A375 (cell line): Measurements from ENCODE around the gene ZNF764. TPM values are rescaled to one million over a fixed set of nuclear protein-coding genes. Genes with fewer than 3 reads are reported as not detected.

Experiments used
- small RNA-seq: library from RNA; depleted of rRNA; stranded (forward); fragments of <200 nt; gene quantifications from one replicate; pipeline ENCODE3, GENCODE V24; 2014
- total RNA-seq: library from RNA; depleted of rRNA; stranded (reverse); fragments of >200 nt; shearing (Covaris generic); gene quantifications from 2 replicates; pipeline ENCODE4 v1.2.3, GENCODE V29; 2014; rRNA removed

ZNF764 gene
- 10.9 and 14.7 TPM in 2 replicates for total RNA-seq

GRCh38 chr16:30557957-30558788 lies at the start of gene ZNF764:
Gene ZNF764 (minus strand): TSS chr16:30558374. CDS start chr16:30558182, 192 bp downstream.

GRCh38 chr16:30585400-30586191 lies 27.4 kb upstream of the ZNF764 start, which contains the start of gene ZNF785:
Gene ZNF785 (minus strand): TSS chr16:30585697. CDS start chr16:30585611, 86 bp downstream.

DNA sequence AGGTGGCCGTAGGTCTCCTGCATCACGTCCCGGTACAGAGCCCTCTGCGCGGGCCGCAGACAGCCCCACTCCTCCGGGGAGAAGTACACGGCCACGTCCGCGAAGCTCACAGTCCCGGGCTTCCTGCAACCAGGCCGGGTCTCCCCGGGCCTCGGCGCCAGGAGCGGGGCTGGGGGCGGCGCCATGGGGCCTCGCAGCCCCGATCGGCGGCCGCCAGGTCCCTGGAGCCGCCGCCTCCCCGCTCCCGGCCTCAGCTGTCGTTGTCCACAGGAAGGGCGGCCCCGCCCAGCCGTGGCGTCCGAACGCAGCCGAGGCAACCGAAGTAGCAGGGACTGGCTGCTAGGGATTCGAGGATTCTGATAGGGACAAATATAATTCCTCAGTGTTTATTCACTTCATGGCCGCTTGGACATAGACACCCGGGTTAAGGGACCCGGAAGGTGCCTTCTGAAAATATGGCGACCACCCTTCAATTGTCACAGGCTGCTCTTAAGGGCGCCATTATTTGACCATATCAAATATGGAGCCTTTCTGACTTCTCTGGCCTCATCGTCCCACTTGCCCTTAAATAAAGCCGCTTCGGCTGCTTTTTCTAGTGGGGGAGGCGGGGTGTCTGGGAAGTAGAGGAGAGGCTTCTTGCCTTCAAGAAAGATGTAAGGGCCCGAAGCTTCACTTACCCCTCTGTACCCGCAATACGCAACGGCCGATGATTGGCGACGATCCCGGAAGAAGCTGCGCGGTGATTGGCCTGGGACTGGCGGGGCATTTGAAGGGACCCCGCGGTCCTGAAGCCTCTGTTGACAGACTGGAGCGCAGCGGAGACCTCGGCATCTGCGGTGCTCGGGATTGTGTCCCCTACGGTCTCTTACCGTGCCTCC lies 13.5 kb upstream of the ZNF764 start, which contains the start of gene ZNF688:
ZNF688 (minus strand) TSS at position 270 of the 878 bp plus-strand sequence; CDS start at position 185, 85 bp downstream.

GRCh38 chr16:30534368-30535105 lies 23.6 kb downstream of the ZNF764 start, which contains the start of gene ZNF747:
Gene ZNF747 (minus strand): TSS chr16:30534858. CDS start chr16:30534679, 179 bp downstream.

GRCh38 chr16:30526137-30526822 lies 31.9 kb downstream of the ZNF764 start, which contains the start of gene ZNF768:
Gene ZNF768 (minus strand): TSS chr16:30526566. CDS start chr16:30526413, 153 bp downstream.

Small RNA genes lying within 50 kb of the gene (small RNA-seq; reads per million reads assigned to genes)
- gene AC093249.4 (not detected), gene MIR4518 (not detected)

Other genes starting within 250 kb of the ZNF764 start
- gene CD2BP2, start 203.1 kb downstream of the ZNF764 start, total RNA-seq = 97.2 and 106 TPM in 2 replicates
- 25.2 and 27.1 TPM in 2 replicates for gene TBC1D10B, start 187.9 kb downstream of the ZNF764 start, total RNA-seq
- not detected in 2 replicates for gene MYL11, start 183.6 kb downstream of the ZNF764 start, total RNA-seq
- gene SEPTIN1, start 175.8 kb downstream of the ZNF764 start, total RNA-seq = 0.60 TPM in 1 of 2 replicates, not detected in the other
- 11.2 and 12.2 TPM in 2 replicates for gene ZNF48, start 163.0 kb downstream of the ZNF764 start, total RNA-seq
- 7.2 and 9.6 TPM in 2 replicates for gene ZNF771, start 150.8 kb downstream of the ZNF764 start, total RNA-seq
- gene DCTPP1, start 128.3 kb downstream of the ZNF764 start, total RNA-seq = 36.7 and 40.4 TPM in 2 replicates
- gene SEPHS2, start 112.5 kb downstream of the ZNF764 start, total RNA-seq = 15.3 and 20.9 TPM in 2 replicates
- gene ITGAL, start 85.6 kb downstream of the ZNF764 start, total RNA-seq = not detected in 2 replicates
- 42.1 and 44.2 TPM in 2 replicates for gene ZNF768, start 31.8 kb downstream of the ZNF764 start, total RNA-seq
- 0.23 and 0.82 TPM in 2 replicates for gene ZNF747, start 23.5 kb downstream of the ZNF764 start, total RNA-seq
- 12.4 and 17.1 TPM in 2 replicates for gene ZNF688, start 13.3 kb upstream of the ZNF764 start, total RNA-seq
- gene ZNF785, start 27.3 kb upstream of the ZNF764 start, total RNA-seq = not detected in 2 replicates
- gene ZNF689, start 52.0 kb upstream of the ZNF764 start, total RNA-seq = 8.7 and 11.5 TPM in 2 replicates
- 9.6 and 17.8 TPM in 2 replicates for gene PRR14, start 92.6 kb upstream of the ZNF764 start, total RNA-seq
- 24.3 and 26.5 TPM in 2 replicates for gene FBRS, start 100.1 kb upstream of the ZNF764 start, total RNA-seq
- 33.7 and 36.1 TPM in 2 replicates for gene SRCAP, start 140.8 kb upstream of the ZNF764 start, total RNA-seq
- 25.8 and 27.6 TPM in 2 replicates for gene PHKG2, start 190.1 kb upstream of the ZNF764 start, total RNA-seq
- gene CFAP119, start 203.7 kb upstream of the ZNF764 start, total RNA-seq = 21.3 and 29.5 TPM in 2 replicates
- gene RNF40, start 203.9 kb upstream of the ZNF764 start, total RNA-seq = 110 and 121 TPM in 2 replicates
- gene ZNF629, start 228.8 kb upstream of the ZNF764 start, total RNA-seq = 9.7 and 10.2 TPM in 2 replicates